VCaP (cell line): ENCODE results near the gene CAPG.
"Not testable (repeated sequence)": the region's sequence is repeated elsewhere in the genome, so short reads cannot be mapped to it uniquely, and the experiment has no call there.

Source experiments
- H3K27ac ChIP-seq: fragments of 450-650 bp; 2 replicates; pipeline ENCODE4 v1.5.1; 2017
- CTCF ChIP-seq: fragments of 450-650 bp; conservative IDR thresholded peaks from 2 replicates; pipeline ENCODE4 v1.5.1; 2017; ENCODE audit warnings: mild to moderate bottlenecking, moderate library complexity

Gene CAPG

GRCh38 chr2:85388878-85389538, 21.2 kb downstream of the CAPG start:
- no peak overlapping the region for H3K27ac ChIP-seq

GRCh38 chr2:85387754-85388153, 22.4 kb downstream of the CAPG start:
- no peak overlapping the region for H3K27ac ChIP-seq
- TF ChIP-seq CTCF = no peak

More at GRCh38 chr2:85388878-85389538, 21.2 kb downstream of the CAPG start:
- TF ChIP-seq CTCF = no peak

- no peak for TF ChIP-seq CTCF
- no peak overlapping the region for H3K27ac ChIP-seq
Observed at GRCh38 chr2:85385746-85386145, 24.4 kb downstream of the CAPG start.

GRCh38 chr2:85383850-85384249, 26.3 kb downstream of the CAPG start:
- H3K27ac ChIP-seq = no peak overlapping the region
- TF ChIP-seq CTCF = no peak

- H3K27ac ChIP-seq = not testable (repeated sequence)
Observed at GRCh38 chr2:85383151-85383550, 27.0 kb downstream of the CAPG start.

- TF ChIP-seq CTCF = no peak
- H3K27ac ChIP-seq = no peak overlapping the region
Observed at GRCh38 chr2:85380048-85380447, 30.1 kb downstream of the CAPG start.

- TF ChIP-seq CTCF = no peak
Observed at GRCh38 chr2:85378257-85378656, 31.9 kb downstream of the CAPG start.

GRCh38 chr2:85377083-85377482, 33.1 kb downstream of the CAPG start:
- no peak for TF ChIP-seq CTCF
- H3K27ac ChIP-seq = no peak overlapping the region

More at GRCh38 chr2:85378257-85378656, 31.9 kb downstream of the CAPG start:
- no peak overlapping the region for H3K27ac ChIP-seq
